Calu3 (cell line): ENCODE data around the gene JAG2. TPM values are rescaled to one million over a fixed set of nuclear protein-coding genes. Genes with fewer than 3 reads are reported as not detected.

ENCODE experiments used
- BruUV-seq: library from RNA; stranded (reverse); fragments of 400-500 nt; replicated peaks from 2 replicates; lab custom pipeline; 2021; lab: Mats Ljungman, UMichigan
- CTCF ChIA-PET: fragments of 300-600 bp; sonication (Branson Sonifier 250); formaldehyde crosslinking; loops from one replicate; lab custom pipeline; 2022; ENCODE audit warnings: antibody characterized with exemption; lab: Charles Lee
- DNase-seq: peaks from one replicate; pipeline ENCODE4 v3.0.0; 2022
- H3K27ac Mint-ChIP-seq: one replicate; pipeline ENCODE4 v1.8.0; 2022; ENCODE audit warnings: mixed read lengths; ENCODE audit not compliant: unreplicated experiment
- H3K27me3 Mint-ChIP-seq: one replicate; pipeline ENCODE4 v1.8.0; 2022; ENCODE audit warnings: mixed read lengths; ENCODE audit not compliant: unreplicated experiment
- H3K36me3 Mint-ChIP-seq: one replicate; pipeline ENCODE4 v1.8.0; 2022; ENCODE audit warnings: mild to moderate bottlenecking, moderate library complexity, mixed read lengths; ENCODE audit not compliant: insufficient read depth, unreplicated experiment
- H3K4me1 Mint-ChIP-seq: one replicate; pipeline ENCODE4 v1.8.0; 2022; ENCODE audit warnings: mild to moderate bottlenecking, low read depth, mixed read lengths; ENCODE audit not compliant: unreplicated experiment
- H3K4me3 Mint-ChIP-seq: one replicate; pipeline ENCODE4 v1.8.0; 2022; ENCODE audit warnings: mild to moderate bottlenecking, low read depth, moderate library complexity, mixed read lengths; ENCODE audit not compliant: unreplicated experiment
- H3K9me3 Mint-ChIP-seq: one replicate; pipeline ENCODE4 v1.8.0; 2022; ENCODE audit warnings: low read depth, mixed read lengths; ENCODE audit not compliant: unreplicated experiment
- CTCF ChIP-seq: fragments of 200-600 bp; IDR thresholded peaks from one replicate; pipeline ENCODE4 v1.8.0; 2022; ENCODE audit warnings: antibody characterized with exemption; ENCODE audit not compliant: unreplicated experiment
- intact Hi-C: fragments of 100-400 bp; cut with micrococcal nuclease; formaldehyde crosslinking; loops from one replicate; pipeline ENCODE4 v1.10.0; 2022; ENCODE audit not compliant: unreplicated experiment
- total RNA-seq: library from RNA; stranded (reverse); gene quantifications from 2 replicates; pipeline ENCODE4 v1.2.3, GENCODE V29; 2022

JAG2 gene
- total RNA-seq, 1 experiment from 2014 or later: 13.8 TPM

GRCh38 chr14:105177082-105177481 lies 8.5 kb upstream of the JAG2 start:
- Mint-ChIP-seq H3K4me1 (peaks cover 9% of the 10 kb centered on the region), H3K4me3 (no peak overlapping the region), H3K27me3 (no peaks in the 10 kb centered on the region), H3K9me3 (no peaks in the 10 kb centered on the region), H3K27ac (no peak overlapping the region), H3K36me3 (peaks cover 8% of the 10 kb centered on the region)
- TF ChIP-seq CTCF: no peak
- CTCF ChIA-PET: interaction anchor here (1.1 kb wide), 1 partner anchor 20 kb away, joined by 3 read pairs; no protein-coding TSS in a partner anchor
- BruUV-seq: no TSS peak
- DNase-seq: no peak
- intact Hi-C loops: no loop called here

DNA sequence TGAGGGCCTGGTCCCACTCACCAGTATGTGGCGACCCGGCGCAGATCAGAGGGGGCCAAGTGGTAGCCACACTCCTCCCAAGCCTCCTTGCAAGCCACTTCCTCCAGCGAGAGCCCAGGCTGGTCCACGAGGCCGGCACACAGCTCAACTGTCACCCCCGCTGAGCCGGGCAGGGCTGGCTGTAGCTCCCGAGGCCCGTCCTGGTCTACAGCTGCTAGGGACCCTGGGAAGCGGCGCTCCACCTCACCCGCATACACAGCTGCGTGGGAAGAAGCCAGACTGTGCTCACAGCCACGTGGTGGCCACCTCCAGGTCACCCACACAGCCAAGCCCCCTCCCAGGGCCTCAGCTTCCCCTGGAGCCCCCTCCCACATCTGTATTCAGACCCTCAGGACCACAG lies 7.9 kb upstream of the JAG2 start:
- Mint-ChIP-seq H3K9me3 (no peaks in the 10 kb centered on the region), H3K27me3 (no peaks in the 10 kb centered on the region), H3K27ac (no peak overlapping the region), H3K4me1 (peaks cover 9% of the 10 kb centered on the region), H3K4me3 (no peak overlapping the region), H3K36me3 (peaks cover 8% of the 10 kb centered on the region)
- intact Hi-C loops: no loop called here
- CTCF ChIA-PET: interaction anchor here (1.1 kb wide), 1 partner anchor 19 kb away, joined by 3 read pairs; no protein-coding TSS in a partner anchor
- no TSS peak for BruUV-seq
- TF ChIP-seq CTCF: no peak
- DNase-seq: no peak

DNA sequence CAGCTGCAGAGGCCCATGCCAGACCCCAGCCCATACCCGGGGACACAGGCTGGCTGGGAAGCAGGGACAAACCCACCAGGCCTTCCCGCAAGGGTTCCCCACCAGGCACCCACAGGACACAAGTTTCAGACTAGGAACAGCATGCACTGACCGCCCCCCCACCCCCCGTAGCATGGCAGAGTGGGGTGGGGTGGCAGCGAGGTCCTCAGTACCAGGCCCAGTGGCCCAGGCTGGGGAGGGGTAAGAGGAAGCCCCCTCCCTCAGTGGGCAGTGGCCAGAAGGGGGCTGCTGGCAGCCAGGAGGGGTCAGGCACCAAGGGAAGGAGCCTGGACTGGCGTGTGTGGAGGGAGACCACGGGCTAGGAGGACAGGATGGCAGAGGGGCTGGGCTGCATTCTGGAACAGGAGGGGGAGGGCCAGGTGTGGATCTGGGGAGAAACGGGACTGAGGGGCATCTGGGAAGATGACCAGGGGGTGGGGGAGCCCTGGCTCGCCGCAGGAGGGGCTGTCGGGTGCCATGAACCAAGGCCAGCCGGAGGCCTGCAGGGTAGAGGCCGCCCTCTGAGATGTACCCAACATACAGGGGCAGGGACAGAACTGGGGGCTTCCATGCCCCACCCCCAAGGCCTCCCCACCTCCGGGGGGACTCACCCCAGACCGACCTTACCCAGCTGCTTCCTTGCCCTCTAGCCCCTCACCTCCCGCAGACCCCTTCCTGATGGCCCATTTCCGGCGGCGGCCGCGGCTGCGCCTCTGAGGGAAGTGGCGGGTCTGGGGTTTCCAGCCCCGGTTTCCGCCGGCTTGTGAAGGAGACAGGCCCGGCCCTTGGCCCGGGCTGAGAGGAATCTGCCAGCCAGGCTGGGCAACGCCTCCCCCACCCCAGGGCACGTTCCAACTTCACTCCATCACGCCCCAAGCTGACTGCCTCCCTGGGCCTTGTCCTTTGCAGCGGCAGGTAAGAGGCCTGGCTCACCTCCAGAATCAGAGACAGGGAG lies 5.6 kb upstream of the JAG2 start:
- no peaks in the 10 kb centered on the region for H3K9me3 Mint-ChIP-seq
- no peak for TF ChIP-seq CTCF
- no peak for DNase-seq
- H3K4me1 Mint-ChIP-seq: peaks cover 9% of the 10 kb centered on the region
- no TSS peak for BruUV-seq
- peaks cover 7% of the 10 kb centered on the region for H3K36me3 Mint-ChIP-seq
- H3K4me3 Mint-ChIP-seq: no peak overlapping the region
- H3K27ac Mint-ChIP-seq: no peak overlapping the region
- intact Hi-C loops: no loop called here
- CTCF ChIA-PET: no interaction called here
- peaks cover 9% of the 10 kb centered on the region for H3K27me3 Mint-ChIP-seq

DNA sequence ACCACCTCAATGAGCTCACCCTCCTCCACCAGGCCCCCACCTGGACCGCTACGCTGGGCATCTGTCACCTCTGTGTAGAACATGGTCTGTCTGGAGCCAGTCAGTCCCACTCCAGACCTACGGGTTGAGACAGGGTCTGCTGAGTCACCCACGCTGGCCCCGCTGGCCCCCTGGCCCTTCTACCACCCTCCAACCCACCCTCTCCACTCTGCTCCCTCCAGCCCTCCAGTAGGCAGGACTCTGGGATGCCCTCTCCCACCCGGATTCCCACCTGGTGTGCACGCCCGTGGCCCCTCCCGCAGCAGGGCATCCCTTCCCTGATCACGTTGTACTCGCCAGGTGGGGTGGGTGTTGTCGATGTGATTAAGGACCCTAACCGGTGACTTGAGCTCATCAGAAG lies 4.6 kb upstream of the JAG2 start:
- H3K4me1 Mint-ChIP-seq: peaks cover 9% of the 10 kb centered on the region
- H3K9me3 Mint-ChIP-seq: no peaks in the 10 kb centered on the region
- BruUV-seq: no TSS peak
- peaks cover 14% of the 10 kb centered on the region for H3K36me3 Mint-ChIP-seq
- H3K27me3 Mint-ChIP-seq: peaks cover 11% of the 10 kb centered on the region
- DNase-seq: no peak
- no peak overlapping the region for H3K27ac Mint-ChIP-seq
- intact Hi-C loops: no loop called here
- CTCF ChIA-PET: interaction anchor here (0.7 kb wide), 1 partner anchor 155 kb away, joined by 6 read pairs; no protein-coding TSS in a partner anchor
- no peak overlapping the region for H3K4me3 Mint-ChIP-seq
- no peak for TF ChIP-seq CTCF
